NOMO-1 treated with DMSO at 0.1 percent for 48 hours (cell line): Measurements from ENCODE around the gene OCEL1.

ENCODE experiments used
- DNase-seq: peaks from one replicate; lab custom pipeline; 2025; ENCODE audit not compliant: unreplicated experiment; lab: John Stamatoyannopoulos, UW

OCEL1 gene

GRCh38 chr19:17237747-17238706 is 12.0 kb downstream of the OCEL1 start:
- no peak for DNase-seq

GRCh38 chr19:17240062-17240752 is 14.2 kb downstream of the OCEL1 start:
- DNase-seq, result no peak

GRCh38 chr19:17240826-17241399 is 14.9 kb downstream of the OCEL1 start:
- no peak for DNase-seq

- no peak for DNase-seq
These were observed 16.6 kb downstream of the OCEL1 start for GRCh38 chr19:17242431-17243208.

GRCh38 chr19:17243211-17243829 is 17.3 kb downstream of the OCEL1 start:
- no peak for DNase-seq

GRCh38 chr19:17243830-17244617 is 18.0 kb downstream of the OCEL1 start:
- no peak for DNase-seq

- DNase-seq, result no peak
These were observed 18.9 kb downstream of the OCEL1 start for GRCh38 chr19:17244618-17245534.

- no peak for DNase-seq
These were observed 19.5 kb downstream of the OCEL1 start, which contains the start of gene NR2F6 for GRCh38 chr19:17245535-17245984. Gene NR2F6 (minus strand): TSS chr19:17245919. CDS start chr19:17245220, 699 bp downstream.

GRCh38 chr19:17246681-17247425 is 20.8 kb downstream of the OCEL1 start:
- DNase-seq, result no peak

- no peak for DNase-seq
These were observed 22.2 kb downstream of the OCEL1 start for GRCh38 chr19:17248011-17248776.

GRCh38 chr19:17249887-17250548 is 24.0 kb downstream of the OCEL1 start:
- no peak for DNase-seq

GRCh38 chr19:17254636-17255035 is 28.6 kb downstream of the OCEL1 start:
- no peak for DNase-seq

GRCh38 chr19:17255150-17255621 is 29.2 kb downstream of the OCEL1 start:
- DNase-seq, result no peak

- no peak for DNase-seq
These were observed 30.1 kb downstream of the OCEL1 start for GRCh38 chr19:17256130-17256529.

- DNase-seq, result no peak
These were observed 33.2 kb downstream of the OCEL1 start for GRCh38 chr19:17259118-17259780.

- no peak for DNase-seq
These were observed 33.9 kb downstream of the OCEL1 start for GRCh38 chr19:17259934-17260333.
